K562 (cell line): ENCODE results near the gene CD70. TPM values are rescaled to one million over a fixed set of nuclear protein-coding genes. Genes with fewer than 3 reads are reported as not detected.

Experiments used
- ARNT ChIP-seq, 2 experiments: fragments of 450-650 bp; IDR thresholded peaks; 2 replicates each; pipeline ENCODE4 v1.6.1; 2016; ENCODE audit warnings: mild to moderate bottlenecking in 1 of 2
- BCOR ChIP-seq: fragments of 450-650 bp; IDR thresholded peaks from 2 replicates; pipeline ENCODE4 v1.6.1; 2016
- CAMTA2 ChIP-seq: fragments of 250-450 bp; sonication (Bioruptor Pico); conservative IDR thresholded peaks from 2 replicates; pipeline ENCODE4 v1.5.1; 2022
- CBX3 ChIP-seq, 2 experiments: IDR thresholded peaks; 1 replicate in 1 of 2; 2 replicates in 1 of 2; pipeline ENCODE4 v1.6.1; 2012; ENCODE audit warnings: inconsistent platforms in 2 of 2, low read length in 2 of 2, borderline replicate concordance in 1 of 2, control low read depth in 1 of 2
- CHD4 ChIP-seq: fragments of 200-600 bp; sonication (generic); IDR thresholded peaks from 3 replicates; pipeline ENCODE4 v1.6.1; 2012; ENCODE audit warnings: low read depth, mild to moderate bottlenecking, mixed read lengths, low read length, inconsistent platforms; ENCODE audit not compliant: insufficient read depth, insufficient replicate concordance, poor library complexity, severe bottlenecking
- DACH1 ChIP-seq: fragments of 450-650 bp; IDR thresholded peaks from 2 replicates; pipeline ENCODE4 v1.6.1; 2018; ENCODE audit not compliant: partially characterized antibody
- GTF3C2 ChIP-seq: IDR thresholded peaks from 3 replicates; pipeline ENCODE4 v1.6.1; 2011; ENCODE audit warnings: borderline replicate concordance, mild to moderate bottlenecking, moderate library complexity; ENCODE audit not compliant: insufficient read length; ENCODE audit errors: extremely low read depth
- MCM2 ChIP-seq: fragments of 450-650 bp; IDR thresholded peaks from 2 replicates; pipeline ENCODE4 v1.6.1; 2017; ENCODE audit warnings: low read depth, mild to moderate bottlenecking
- PREB ChIP-seq: sonication (generic); formaldehyde crosslinking; IDR thresholded peaks from 2 replicates; pipeline ENCODE4 v1.8.1; 2023; ENCODE audit warnings: mild to moderate bottlenecking, missing genetic modification reagents
- SMAD4 ChIP-seq: fragments of 250-450 bp; sonication (Bioruptor Pico); conservative IDR thresholded peaks from 2 replicates; pipeline ENCODE4 v1.8.0; 2021; ENCODE audit warnings: inconsistent platforms, mild to moderate bottlenecking, moderate library complexity
- SMC3 ChIP-seq: conservative IDR thresholded peaks from 2 replicates; pipeline ENCODE4 v1.6.1; 2011; ENCODE audit warnings: low read depth, low read length, improper control_type of control experiment; ENCODE audit not compliant: insufficient read depth
- SOX6 ChIP-seq: fragments of 450-650 bp; IDR thresholded peaks from 2 replicates; pipeline ENCODE4 v1.6.1; 2014; ENCODE audit warnings: mild to moderate bottlenecking
- TEAD4 ChIP-seq, 2 experiments: sonication (generic) in 1 of 2; formaldehyde crosslinking in 1 of 2; IDR thresholded peaks; 2 replicates each; pipeline versions ENCODE4 v1.6.1 to v1.8.0; 2012 to 2022; ENCODE audit warnings: borderline replicate concordance in 1 of 2, inconsistent platforms in 1 of 2, low read length in 1 of 2, mild to moderate bottlenecking in 1 of 2, missing genetic modification reagents in 1 of 2
- TRIM28 ChIP-seq: fragments of 450-650 bp; IDR thresholded peaks from 2 replicates; pipeline ENCODE4 v1.6.1; 2017
- ZBTB12 ChIP-seq: fragments of 250-450 bp; sonication (Bioruptor Pico); IDR thresholded peaks from 2 replicates; pipeline ENCODE4 v1.4.0; 2020
- ZBTB43 ChIP-seq: sonication (generic); formaldehyde crosslinking; IDR thresholded peaks from 2 replicates; pipeline ENCODE4 v1.8.0; 2023; ENCODE audit warnings: mild to moderate bottlenecking, missing genetic modification reagents
- ZFP30 ChIP-seq: fragments of 250-450 bp; sonication (Bioruptor Pico); IDR thresholded peaks from 2 replicates; pipeline ENCODE4 v1.8.0; 2022; ENCODE audit warnings: moderate library complexity, mild to moderate bottlenecking, inconsistent platforms, borderline replicate concordance
- ZNF134 ChIP-seq: fragments of 250-450 bp; sonication (Bioruptor Pico); conservative IDR thresholded peaks from 2 replicates; pipeline ENCODE4 v1.4.0; 2020
- polyA plus RNA-seq, 8 experiments: library from polyadenylated mRNA; depleted of rRNA in 4 of 8; stranded (reverse) in 5 of 8; unstranded in 3 of 8; fragments of >200 nt; fragmentation: Nextera tagmentation in 2 of 8; fragmentation: Illumina TruSeq in 1 of 8; extraction: Ambion mirVana in 2 of 8; extraction: Trizol in 1 of 8; gene quantifications; 2 replicates each; pipeline versions ENCODE4 v1.2.1 to v1.2.3, GENCODE V29; 2011 to 2014; ENCODE audit warnings: inconsistent platforms in 1 of 8, missing spikeins in 1 of 8
- total RNA-seq, 7 experiments: library from RNA; depleted of rRNA in 6 of 7; stranded (reverse); fragments of >200 nt in 6 of 7; fragmentation: Illumina TruSeq in 2 of 7; extraction: Trizol in 2 of 7; gene quantifications; 2 replicates each; pipeline versions ENCODE4 v1.2.1 to v1.2.3, GENCODE V29; 2011 to 2021; ENCODE audit warnings: low replicate concordance in 1 of 7

The CD70 gene
- total and polyA plus RNA-seq, 9 of the 15 experiments (the other 6 are each of a cell fraction or from before 2014, with no cell fraction given) = 0.06 to 0.58 (median 0.33) TPM; not detected in 4

- TF ChIP-seq PREB (CRISPR knock-in tag) = no peak
- TF ChIP-seq GTF3C2 = no peak
- no peak for TF ChIP-seq ZBTB12 (CRISPR knock-in tag)
- TF ChIP-seq SMAD4 (CRISPR knock-in tag) = no peak
- TF ChIP-seq SMC3 = no peak
- TF ChIP-seq ZFP30 (CRISPR knock-in tag) = no peak
- TF ChIP-seq MCM2 = no peak
- no peak for TF ChIP-seq CAMTA2 (CRISPR knock-in tag)
- no peak for TF ChIP-seq ZNF134 (CRISPR knock-in tag)
- TF ChIP-seq ZBTB43 = no peak
- peak in 1 of 2 experiments; percentile 64; a peak in 1 of 4 replicates for TF ChIP-seq ARNT (IDR thresholded peaks at IDR 0.05)
- no peak for TF ChIP-seq CBX3 (IDR thresholded peaks at IDR 0.05; ENCODE audit: borderline replicate concordance in 1 of 2, low read length in 2 of 2)
- no peak for TF ChIP-seq TRIM28
- TF ChIP-seq BCOR = 0 out of 2 replicates have a peak, but pooled peaks have one; percentile 27
- peak; percentile 6 for TF ChIP-seq DACH1
- TF ChIP-seq SOX6 = peak; percentile 89
- TF ChIP-seq CHD4 = no peak
- peak; percentile 35; the same call in 1 of the 2 replicates for TF ChIP-seq TEAD4 (IDR thresholded peaks at IDR 0.05; ENCODE audit: low read length)
- TF ChIP-seq TEAD4 (CRISPR knock-in tag; IDR thresholded peaks at IDR 0.05; ENCODE audit: borderline replicate concordance) = no peak
These were observed 14.0 kb downstream of the CD70 start (continued) for GRCh38 chr19:6576869-6577475.
